GM23338 (cell line): ENCODE results near the gene CRACR2A. TPM values are rescaled to one million over a fixed set of nuclear protein-coding genes. Genes with fewer than 3 reads are reported as not detected.

ENCODE experiments used
- ATAC-seq: fragments of 200-7000 bp; cut with Tn5 transposase; 3 replicates; pipeline ENCODE4 v1.9.1; 2020
- DNase-seq: peaks from one replicate; pipeline ENCODE4 v3.0.0-alpha.2; 2015; ENCODE audit warnings: low spot score
- H2AFZ ChIP-seq: fragments of 200-600 bp; sonication (generic); 2 replicates; pipeline ENCODE4 v1.8.0; 2016; ENCODE audit warnings: antibody characterized with exemption, mild to moderate bottlenecking, moderate library complexity
- H3F3A ChIP-seq: fragments of 200-600 bp; sonication (generic); replicated peaks from 2 replicates; pipeline ENCODE4 v1.8.0; 2017; ENCODE audit warnings: antibody characterized with exemption, mixed run types, low read depth
- H3K27ac ChIP-seq: fragments of 200-600 bp; sonication (generic); 2 replicates; pipeline ENCODE4 v1.6.1; 2016; ENCODE audit warnings: low read depth
- H3K27me3 ChIP-seq: fragments of 200-600 bp; sonication (generic); 2 replicates; pipeline ENCODE4 v1.8.0; 2016; ENCODE audit warnings: mild to moderate bottlenecking, mixed run types, moderate library complexity; ENCODE audit not compliant: insufficient read depth
- H3K36me3 ChIP-seq: fragments of 200-600 bp; sonication (generic); 2 replicates; pipeline ENCODE4 v1.8.0; 2016; ENCODE audit warnings: mild to moderate bottlenecking; ENCODE audit not compliant: insufficient read depth
- H3K4me1 ChIP-seq: fragments of 200-600 bp; sonication (generic); 2 replicates; pipeline ENCODE4 v1.8.0; 2016; ENCODE audit warnings: mild to moderate bottlenecking, moderate library complexity; ENCODE audit not compliant: insufficient read depth
- H3K4me2 ChIP-seq: fragments of 200-600 bp; sonication (generic); 2 replicates; pipeline ENCODE4 v1.7.1; 2017; ENCODE audit warnings: mixed run types
- H3K4me3 ChIP-seq: fragments of 200-600 bp; sonication (generic); 2 replicates; pipeline ENCODE4 v1.6.1; 2016; ENCODE audit warnings: mixed run types
- H3K79me2 ChIP-seq: fragments of 200-600 bp; sonication (generic); replicated peaks from 2 replicates; pipeline ENCODE4 v1.8.0; 2017; ENCODE audit warnings: mild to moderate bottlenecking; ENCODE audit not compliant: insufficient read depth
- H3K9me2 ChIP-seq: fragments of 200-600 bp; sonication (generic); 2 replicates; pipeline ENCODE4 v1.8.0; 2017; ENCODE audit not compliant: insufficient read depth
- H4K20me1 ChIP-seq: fragments of 200-600 bp; sonication (generic); replicated peaks from 2 replicates; pipeline ENCODE4 v1.8.0; 2017; ENCODE audit warnings: mild to moderate bottlenecking; ENCODE audit not compliant: insufficient read depth
- H3K27ac Mint-ChIP-seq: 2 replicates; pipeline ENCODE4 v1.8.0; 2020; ENCODE audit warnings: inconsistent platforms, mild to moderate bottlenecking, moderate library complexity, mixed read lengths
- H3K27me3 Mint-ChIP-seq: 3 replicates; pipeline ENCODE4 v1.8.0; 2022; ENCODE audit warnings: low read depth, mild to moderate bottlenecking, moderate library complexity, mixed read lengths, inconsistent platforms; ENCODE audit not compliant: insufficient read depth, poor library complexity
- H3K36me3 Mint-ChIP-seq: 3 replicates; pipeline ENCODE4 v1.8.0; 2021; ENCODE audit warnings: low read depth, mild to moderate bottlenecking, inconsistent platforms, moderate library complexity, mixed read lengths
- H3K4me1 Mint-ChIP-seq: 3 replicates; pipeline ENCODE4 v1.8.0; 2020; ENCODE audit warnings: mild to moderate bottlenecking, inconsistent platforms, mixed read lengths
- H3K4me3 Mint-ChIP-seq: 3 replicates; pipeline ENCODE4 v1.8.0; 2021; ENCODE audit warnings: moderate library complexity, mild to moderate bottlenecking, inconsistent platforms, mixed read lengths
- H3K9me3 Mint-ChIP-seq: 3 replicates; pipeline ENCODE4 v1.8.0; 2020; ENCODE audit warnings: moderate library complexity, mild to moderate bottlenecking, inconsistent platforms, mixed read lengths
- CREB1 ChIP-seq: fragments of 250-450 bp; sonication (Bioruptor Pico); IDR thresholded peaks from 2 replicates; pipeline ENCODE4 v1.5.0; 2020; ENCODE audit warnings: low read depth, mild to moderate bottlenecking, moderate library complexity
- CTCF ChIP-seq, 2 experiments: fragments of 200-600 bp in 1 of 2; sonication (generic) in 1 of 2; conservative IDR thresholded peaks; 2 replicates each; pipeline versions ENCODE4 v1.5.1 to v1.6.1; 2016 to 2017; ENCODE audit warnings: antibody characterized with exemption in 2 of 2, low read depth in 2 of 2, mild to moderate bottlenecking in 2 of 2, moderate library complexity in 1 of 2
- JUNB ChIP-seq: IDR thresholded peaks from one replicate; pipeline ENCODE4 v1.6.1; 2016; ENCODE audit warnings: antibody characterized with exemption; ENCODE audit not compliant: unreplicated experiment
- ZNF114 ChIP-seq: fragments of 250-450 bp; sonication (Bioruptor Pico); IDR thresholded peaks from 2 replicates; pipeline ENCODE4 v1.5.0; 2020; ENCODE audit warnings: mild to moderate bottlenecking, moderate library complexity
- polyA plus RNA-seq: library from polyadenylated mRNA; unstranded; fragments of >200 nt; fragmentation: Nextera tagmentation; extraction: Ambion mirVana; gene quantifications from 2 replicates; pipeline ENCODE4 v1.2.1, GENCODE V29; 2016
- total RNA-seq: library from RNA; depleted of rRNA; stranded (reverse); fragments of >200 nt; shearing (Covaris generic); gene quantifications from 2 replicates; pipeline ENCODE4 v1.2.3, GENCODE V29; 2014
- TF ChIP-seq, protein P1 (sequence below): fragments of 250-450 bp; sonication (Bioruptor Pico); IDR thresholded peaks from 2 replicates; pipeline ENCODE4 v1.5.0; 2020; ENCODE audit warnings: mild to moderate bottlenecking, moderate library complexity

Gene CRACR2A
- total and polyA plus RNA-seq, 2 experiments from 2014 or later: 1.5 to 3.0 TPM

GRCh38 chr12:3576891-3577290 is 176.0 kb downstream of the CRACR2A start:
- Histone ChIP-seq H3K79me2 (no peaks in the 10 kb centered on the region), H4K20me1 (no peaks in the 10 kb centered on the region), H3K9me2 (0 out of 2 replicates have a peak, but pooled peaks cover 8% of the 10 kb centered on the region), H3K4me1 (peaks cover 8% of the 10 kb centered on the region; the same call in 1 of the 2 replicates), H3K36me3 (no peaks in the 10 kb centered on the region), H3K27me3 (no peaks in the 10 kb centered on the region), H3K4me2 (no peak overlapping the region), H3F3A (no peaks in the 10 kb centered on the region), H2AFZ (no peak overlapping the region), H3K27ac (no peak overlapping the region), H3K4me3 (no peak overlapping the region)
- no peak overlapping the region for H3K4me3 Mint-ChIP-seq
- no peaks in the 10 kb centered on the region for H3K36me3 Mint-ChIP-seq
- H3K27me3 Mint-ChIP-seq: peaks cover 4% of the 10 kb centered on the region
- no peaks in the 10 kb centered on the region for H3K9me3 Mint-ChIP-seq
- DNase-seq (no peak), ATAC-seq (no peak)
- peaks cover 15% of the 10 kb centered on the region for H3K4me1 Mint-ChIP-seq
- no peak for TF ChIP-seq ZNF114 (CRISPR knock-in tag)
- TF ChIP-seq CREB1 (CRISPR knock-in tag): no peak
- H3K27ac Mint-ChIP-seq: no peak overlapping the region

DNA sequence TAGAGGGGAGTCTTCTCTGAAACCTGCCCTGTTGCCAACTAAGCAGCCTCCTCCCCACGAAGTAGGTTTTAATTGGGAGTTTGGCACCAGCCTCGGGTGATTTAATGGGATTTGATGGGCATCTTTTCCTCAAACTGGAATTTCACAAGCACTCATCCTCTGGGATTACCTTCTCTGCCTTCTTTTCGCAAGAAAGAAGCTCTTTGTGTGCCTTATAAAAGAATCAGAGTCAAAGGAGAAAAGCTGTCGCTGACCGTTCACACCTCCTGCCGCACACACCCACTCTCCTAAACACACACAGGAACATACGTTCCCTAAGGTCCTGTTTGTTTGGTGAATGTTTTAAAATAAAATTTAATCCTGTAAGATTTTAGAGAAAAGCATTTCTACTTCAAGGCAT is 177.9 kb downstream of the CRACR2A start:
- Histone ChIP-seq H3F3A (no peaks in the 10 kb centered on the region), H3K4me1 (peaks cover 5% of the 10 kb centered on the region; the same call in 1 of the 2 replicates), H3K36me3 (no peaks in the 10 kb centered on the region), H3K4me2 (no peak overlapping the region), H3K4me3 (no peak overlapping the region), H3K79me2 (no peaks in the 10 kb centered on the region), H2AFZ (no peak overlapping the region), H4K20me1 (no peaks in the 10 kb centered on the region), H3K9me2 (no peaks in the 10 kb centered on the region), H3K27ac (no peak overlapping the region), H3K27me3 (no peaks in the 10 kb centered on the region)
- no peaks in the 10 kb centered on the region for H3K9me3 Mint-ChIP-seq
- H3K36me3 Mint-ChIP-seq: no peaks in the 10 kb centered on the region
- no peak for DNase-seq
- ATAC-seq: no peak
- TF ChIP-seq ZNF114 (CRISPR knock-in tag) (no peak), CTCF (conservative IDR thresholded peaks at IDR 0.05; ENCODE audit: low read depth in 2 of 2) (no peak), JUNB (no peak)
- H3K27ac Mint-ChIP-seq: no peak overlapping the region
- H3K27me3 Mint-ChIP-seq: peaks cover 4% of the 10 kb centered on the region
- no peak overlapping the region for H3K4me3 Mint-ChIP-seq
- peaks cover 21% of the 10 kb centered on the region for H3K4me1 Mint-ChIP-seq

DNA sequence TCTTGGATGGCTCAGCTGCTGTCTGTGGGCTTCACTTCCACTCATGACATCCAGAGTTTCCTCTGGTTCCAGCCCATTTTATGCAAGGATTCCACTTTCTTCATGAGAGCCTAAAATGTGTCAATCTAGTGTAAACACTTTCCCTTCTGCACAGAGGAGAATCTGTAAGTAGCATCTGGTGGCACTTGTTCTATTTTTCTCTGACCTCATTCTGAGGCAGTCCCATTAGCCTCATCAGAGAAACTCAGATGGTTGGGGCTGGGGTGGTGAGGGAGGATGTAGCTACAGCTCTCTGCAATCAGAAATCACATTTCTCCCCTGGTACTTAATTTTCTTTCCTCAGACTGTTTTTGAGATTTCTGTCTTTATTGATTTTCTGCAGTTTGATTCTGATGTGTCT is 180.3 kb downstream of the CRACR2A start:
- no peak for ATAC-seq
- no peaks in the 10 kb centered on the region for H3K9me2 ChIP-seq
- H3K27me3 ChIP-seq: no peaks in the 10 kb centered on the region
- no peak overlapping the region for H3K27ac ChIP-seq
- no peaks in the 10 kb centered on the region for H3K36me3 Mint-ChIP-seq
- H3K9me3 Mint-ChIP-seq: no peaks in the 10 kb centered on the region
- no peaks in the 10 kb centered on the region for H3F3A ChIP-seq
- H3K4me1 ChIP-seq: no peaks in the 10 kb centered on the region
- H3K36me3 ChIP-seq: no peaks in the 10 kb centered on the region
- H3K4me2 ChIP-seq: no peak overlapping the region
- H3K27me3 Mint-ChIP-seq: peaks cover 4% of the 10 kb centered on the region
- peaks cover 13% of the 10 kb centered on the region; the same call in 2 of the 3 replicates for H3K4me1 Mint-ChIP-seq
- no peaks in the 10 kb centered on the region for H3K79me2 ChIP-seq
- no peak for DNase-seq
- H2AFZ ChIP-seq: no peak overlapping the region
- no peak overlapping the region for H3K27ac Mint-ChIP-seq
- H4K20me1 ChIP-seq: no peaks in the 10 kb centered on the region
- no peak overlapping the region for H3K4me3 Mint-ChIP-seq
- no peak overlapping the region for H3K4me3 ChIP-seq
- TF ChIP-seq JUNB: no peak
- TF ChIP-seq, protein P1, sequence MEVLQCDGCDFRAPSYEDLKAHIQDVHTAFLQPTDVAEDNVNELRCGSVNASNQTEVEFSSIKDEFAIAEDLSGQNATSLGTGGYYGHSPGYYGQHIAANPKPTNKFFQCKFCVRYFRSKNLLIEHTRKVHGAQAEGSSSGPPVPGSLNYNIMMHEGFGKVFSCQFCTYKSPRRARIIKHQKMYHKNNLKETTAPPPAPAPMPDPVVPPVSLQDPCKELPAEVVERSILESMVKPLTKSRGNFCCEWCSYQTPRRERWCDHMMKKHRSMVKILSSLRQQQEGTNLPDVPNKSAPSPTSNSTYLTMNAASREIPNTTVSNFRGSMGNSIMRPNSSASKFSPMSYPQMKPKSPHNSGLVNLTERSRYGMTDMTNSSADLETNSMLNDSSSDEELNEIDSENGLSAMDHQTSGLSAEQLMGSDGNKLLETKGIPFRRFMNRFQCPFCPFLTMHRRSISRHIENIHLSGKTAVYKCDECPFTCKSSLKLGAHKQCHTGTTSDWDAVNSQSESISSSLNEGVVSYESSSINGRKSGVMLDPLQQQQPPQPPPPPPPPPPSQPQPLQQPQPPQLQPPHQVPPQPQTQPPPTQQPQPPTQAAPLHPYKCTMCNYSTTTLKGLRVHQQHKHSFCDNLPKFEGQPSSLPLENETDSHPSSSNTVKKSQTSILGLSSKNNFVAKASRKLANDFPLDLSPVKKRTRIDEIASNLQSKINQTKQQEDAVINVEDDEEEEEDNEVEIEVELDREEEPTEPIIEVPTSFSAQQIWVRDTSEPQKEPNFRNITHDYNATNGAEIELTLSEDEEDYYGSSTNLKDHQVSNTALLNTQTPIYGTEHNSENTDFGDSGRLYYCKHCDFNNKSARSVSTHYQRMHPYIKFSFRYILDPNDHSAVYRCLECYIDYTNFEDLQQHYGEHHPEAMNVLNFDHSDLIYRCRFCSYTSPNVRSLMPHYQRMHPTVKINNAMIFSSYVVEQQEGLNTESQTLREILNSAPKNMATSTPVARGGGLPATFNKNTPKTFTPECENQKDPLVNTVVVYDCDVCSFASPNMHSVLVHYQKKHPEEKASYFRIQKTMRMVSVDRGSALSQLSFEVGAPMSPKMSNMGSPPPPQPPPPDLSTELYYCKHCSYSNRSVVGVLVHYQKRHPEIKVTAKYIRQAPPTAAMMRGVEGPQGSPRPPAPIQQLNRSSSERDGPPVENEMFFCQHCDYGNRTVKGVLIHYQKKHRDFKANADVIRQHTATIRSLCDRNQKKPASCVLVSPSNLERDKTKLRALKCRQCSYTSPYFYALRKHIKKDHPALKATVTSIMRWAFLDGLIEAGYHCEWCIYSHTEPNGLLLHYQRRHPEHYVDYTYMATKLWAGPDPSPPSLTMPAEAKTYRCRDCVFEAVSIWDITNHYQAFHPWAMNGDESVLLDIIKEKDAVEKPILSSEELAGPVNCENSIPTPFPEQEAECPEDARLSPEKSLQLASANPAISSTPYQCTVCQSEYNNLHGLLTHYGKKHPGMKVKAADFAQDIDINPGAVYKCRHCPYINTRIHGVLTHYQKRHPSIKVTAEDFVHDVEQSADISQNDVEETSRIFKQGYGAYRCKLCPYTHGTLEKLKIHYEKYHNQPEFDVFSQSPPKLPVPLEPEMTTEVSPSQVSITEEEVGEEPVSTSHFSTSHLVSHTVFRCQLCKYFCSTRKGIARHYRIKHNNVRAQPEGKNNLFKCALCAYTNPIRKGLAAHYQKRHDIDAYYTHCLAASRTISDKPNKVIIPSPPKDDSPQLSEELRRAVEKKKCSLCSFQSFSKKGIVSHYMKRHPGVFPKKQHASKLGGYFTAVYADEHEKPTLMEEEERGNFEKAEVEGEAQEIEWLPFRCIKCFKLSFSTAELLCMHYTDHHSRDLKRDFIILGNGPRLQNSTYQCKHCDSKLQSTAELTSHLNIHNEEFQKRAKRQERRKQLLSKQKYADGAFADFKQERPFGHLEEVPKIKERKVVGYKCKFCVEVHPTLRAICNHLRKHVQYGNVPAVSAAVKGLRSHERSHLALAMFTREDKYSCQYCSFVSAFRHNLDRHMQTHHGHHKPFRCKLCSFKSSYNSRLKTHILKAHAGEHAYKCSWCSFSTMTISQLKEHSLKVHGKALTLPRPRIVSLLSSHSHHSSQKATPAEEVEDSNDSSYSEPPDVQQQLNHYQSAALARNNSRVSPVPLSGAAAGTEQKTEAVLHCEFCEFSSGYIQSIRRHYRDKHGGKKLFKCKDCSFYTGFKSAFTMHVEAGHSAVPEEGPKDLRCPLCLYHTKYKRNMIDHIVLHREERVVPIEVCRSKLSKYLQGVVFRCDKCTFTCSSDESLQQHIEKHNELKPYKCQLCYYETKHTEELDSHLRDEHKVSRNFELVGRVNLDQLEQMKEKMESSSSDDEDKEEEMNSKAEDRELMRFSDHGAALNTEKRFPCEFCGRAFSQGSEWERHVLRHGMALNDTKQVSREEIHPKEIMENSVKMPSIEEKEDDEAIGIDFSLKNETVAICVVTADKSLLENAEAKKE (CRISPR knock-in tag): no peak
